WTC11 (cell line): Measurements from ENCODE around the gene COL5A1. TPM values are rescaled to one million over a fixed set of nuclear protein-coding genes. Genes with fewer than 3 reads are reported as not detected.

Experiments used
- ATAC-seq: fragments of 200-7000 bp; cut with Tn5 transposase; 2 replicates; pipeline ENCODE4 v1.10.0; 2021; ENCODE audit warnings: mild to moderate bottlenecking, moderate library complexity
- CTCF ChIA-PET: fragments of 300-600 bp; sonication (Branson Sonifier 250); formaldehyde crosslinking; loops from one replicate; lab custom pipeline; 2021; ENCODE audit warnings: antibody characterized with exemption; lab: Charles Lee
- POLR2A ChIA-PET: fragments of 350-600 bp; sonication (Branson Sonifier 250); formaldehyde crosslinking; loops from one replicate; lab custom pipeline; 2021; ENCODE audit warnings: antibody characterized with exemption; lab: Charles Lee
- DNase-seq: peaks from one replicate; pipeline ENCODE4 v3.0.0; 2021; ENCODE audit warnings: low spot score
- H3K27ac Mint-ChIP-seq: 2 replicates; pipeline ENCODE4 v1.8.0; 2021; ENCODE audit warnings: mixed read lengths
- H3K27me3 Mint-ChIP-seq: 2 replicates; pipeline ENCODE4 v1.8.0; 2021; ENCODE audit warnings: low read depth, mild to moderate bottlenecking, moderate library complexity, mixed read lengths
- H3K36me3 Mint-ChIP-seq: 2 replicates; pipeline ENCODE4 v1.8.0; 2021; ENCODE audit warnings: mixed read lengths
- H3K4me1 Mint-ChIP-seq: 2 replicates; pipeline ENCODE4 v1.8.0; 2022; ENCODE audit warnings: mixed read lengths
- H3K4me3 Mint-ChIP-seq: 2 replicates; pipeline ENCODE4 v1.8.0; 2021; ENCODE audit warnings: mild to moderate bottlenecking, moderate library complexity, mixed read lengths
- H3K9me3 Mint-ChIP-seq: 2 replicates; pipeline ENCODE4 v1.8.0; 2021; ENCODE audit warnings: mixed read lengths
- CTCF ChIP-seq: fragments of 200-600 bp; IDR thresholded peaks from 2 replicates; pipeline ENCODE4 v1.8.0; 2022; ENCODE audit warnings: antibody characterized with exemption
- E2F1 ChIP-seq: sonication (generic); formaldehyde crosslinking; IDR thresholded peaks from 2 replicates; pipeline ENCODE4 v1.8.0; 2022; ENCODE audit warnings: mild to moderate bottlenecking, missing genetic modification reagents
- E2F5 ChIP-seq: sonication (generic); formaldehyde crosslinking; IDR thresholded peaks from 2 replicates; pipeline ENCODE4 v1.8.1; 2022; ENCODE audit warnings: mild to moderate bottlenecking, moderate library complexity, missing genetic modification reagents
- ELF4 ChIP-seq: sonication (generic); formaldehyde crosslinking; IDR thresholded peaks from 2 replicates; pipeline ENCODE4 v1.8.1; 2022; ENCODE audit warnings: low read depth, mild to moderate bottlenecking, moderate library complexity, missing genetic modification reagents
- ESRRA ChIP-seq: sonication (generic); formaldehyde crosslinking; IDR thresholded peaks from 2 replicates; pipeline ENCODE4 v1.8.1; 2022; ENCODE audit warnings: mild to moderate bottlenecking, missing genetic modification reagents, borderline replicate concordance
- JAZF1 ChIP-seq: fragments of 250-450 bp; sonication (Bioruptor Pico); IDR thresholded peaks from 2 replicates; pipeline ENCODE4 v1.9.0; 2021; ENCODE audit warnings: moderate library complexity, mild to moderate bottlenecking, inconsistent platforms
- JUN ChIP-seq: sonication (generic); formaldehyde crosslinking; IDR thresholded peaks from 2 replicates; pipeline ENCODE4 v1.8.0; 2023; ENCODE audit warnings: mild to moderate bottlenecking, missing genetic modification reagents
- MAX ChIP-seq: sonication (generic); formaldehyde crosslinking; IDR thresholded peaks from 2 replicates; pipeline ENCODE4 v1.8.0; 2022; ENCODE audit warnings: mild to moderate bottlenecking, missing genetic modification reagents
- NFATC4 ChIP-seq: fragments of 250-450 bp; sonication (Bioruptor Pico); IDR thresholded peaks from 2 replicates; pipeline ENCODE4 v1.9.0; 2021; ENCODE audit warnings: mild to moderate bottlenecking
- RELA ChIP-seq: sonication (generic); formaldehyde crosslinking; IDR thresholded peaks from 2 replicates; pipeline ENCODE4 v1.8.1; 2022; ENCODE audit warnings: missing genetic modification reagents, mild to moderate bottlenecking, borderline replicate concordance
- SMAD3 ChIP-seq: sonication (generic); formaldehyde crosslinking; IDR thresholded peaks from 2 replicates; pipeline ENCODE4 v1.8.0; 2022; ENCODE audit warnings: missing genetic modification reagents, mild to moderate bottlenecking, borderline replicate concordance
- SMAD4 ChIP-seq: sonication (generic); formaldehyde crosslinking; IDR thresholded peaks from 2 replicates; pipeline ENCODE4 v1.8.0; 2022; ENCODE audit warnings: mild to moderate bottlenecking, missing genetic modification reagents
- STAT6 ChIP-seq: sonication (generic); formaldehyde crosslinking; conservative IDR thresholded peaks from 2 replicates; pipeline ENCODE4 v1.8.1; 2023; ENCODE audit warnings: mild to moderate bottlenecking, low read depth, missing genetic modification reagents, moderate library complexity
- TCF7 ChIP-seq: sonication (generic); formaldehyde crosslinking; IDR thresholded peaks from 2 replicates; pipeline ENCODE4 v1.8.0; 2022; ENCODE audit warnings: mild to moderate bottlenecking, low read depth, missing genetic modification reagents, moderate library complexity
- TEAD1 ChIP-seq: sonication (generic); formaldehyde crosslinking; IDR thresholded peaks from 2 replicates; pipeline ENCODE4 v1.8.0; 2022; ENCODE audit warnings: mild to moderate bottlenecking, missing genetic modification reagents
- ZNF138 ChIP-seq: sonication (generic); formaldehyde crosslinking; conservative IDR thresholded peaks from 2 replicates; pipeline ENCODE4 v1.8.1; 2022; ENCODE audit warnings: mild to moderate bottlenecking, moderate library complexity, missing genetic modification reagents
- ZNF219 ChIP-seq: sonication (generic); formaldehyde crosslinking; IDR thresholded peaks from 2 replicates; pipeline ENCODE4 v1.8.0; 2023; ENCODE audit warnings: missing genetic modification reagents, mild to moderate bottlenecking, borderline replicate concordance
- ZNF396 ChIP-seq: fragments of 250-450 bp; sonication (Bioruptor Pico); IDR thresholded peaks from 2 replicates; pipeline ENCODE4 v1.8.0; 2021; ENCODE audit warnings: mild to moderate bottlenecking, moderate library complexity, borderline replicate concordance
- ZNF416 ChIP-seq: fragments of 250-450 bp; sonication (Bioruptor Pico); IDR thresholded peaks from 2 replicates; pipeline ENCODE4 v1.9.0; 2021; ENCODE audit warnings: mild to moderate bottlenecking, inconsistent platforms
- ZNF671 ChIP-seq: fragments of 250-450 bp; sonication (Bioruptor Pico); IDR thresholded peaks from 2 replicates; pipeline ENCODE4 v1.8.0; 2021; ENCODE audit warnings: mild to moderate bottlenecking
- total RNA-seq: library from RNA; stranded (reverse); gene quantifications from 3 replicates; pipeline ENCODE4 v1.2.3, GENCODE V29; 2021
- TF ChIP-seq, protein P1 (sequence below): sonication (generic); formaldehyde crosslinking; IDR thresholded peaks from 2 replicates; pipeline ENCODE4 v1.8.1; 2022; ENCODE audit warnings: low read depth, mild to moderate bottlenecking, moderate library complexity, missing genetic modification reagents, borderline replicate concordance
- TF ChIP-seq, protein P2 (sequence below): sonication (generic); formaldehyde crosslinking; IDR thresholded peaks from 2 replicates; pipeline ENCODE4 v1.8.1; 2022; ENCODE audit warnings: missing genetic modification reagents, borderline replicate concordance

COL5A1 gene
- total RNA-seq, 1 experiment from 2014 or later, result 13.5 TPM

- TF ChIP-seq CTCF (no peak), NFATC4 (CRISPR knock-in tag) (no peak), ESRRA (no peak)
Measured at GRCh38 chr9:134720796-134721195, 79.2 kb downstream of the COL5A1 start (continued).

GRCh38 chr9:134721344-134721743 lies 79.7 kb downstream of the COL5A1 start:
- H3K4me3 Mint-ChIP-seq, result no peak overlapping the region
- no peaks in the 10 kb centered on the region for H3K9me3 Mint-ChIP-seq
- no peaks in the 10 kb centered on the region for H3K27me3 Mint-ChIP-seq
- no peaks in the 10 kb centered on the region for H3K36me3 Mint-ChIP-seq
- no peak overlapping the region for H3K27ac Mint-ChIP-seq
- no peak for DNase-seq
- ATAC-seq, result no peak
- no peak for TF ChIP-seq SMAD4 (CRISPR knock-in tag)
- no peak for TF ChIP-seq STAT6
- no peak for TF ChIP-seq JUN (CRISPR knock-in tag)
- no peak for TF ChIP-seq MAX (CRISPR knock-in tag)
- no peak for TF ChIP-seq ZNF138 (CRISPR knock-in tag)
- no peak for TF ChIP-seq ELF4 (CRISPR knock-in tag)
- TF ChIP-seq, protein P1, sequence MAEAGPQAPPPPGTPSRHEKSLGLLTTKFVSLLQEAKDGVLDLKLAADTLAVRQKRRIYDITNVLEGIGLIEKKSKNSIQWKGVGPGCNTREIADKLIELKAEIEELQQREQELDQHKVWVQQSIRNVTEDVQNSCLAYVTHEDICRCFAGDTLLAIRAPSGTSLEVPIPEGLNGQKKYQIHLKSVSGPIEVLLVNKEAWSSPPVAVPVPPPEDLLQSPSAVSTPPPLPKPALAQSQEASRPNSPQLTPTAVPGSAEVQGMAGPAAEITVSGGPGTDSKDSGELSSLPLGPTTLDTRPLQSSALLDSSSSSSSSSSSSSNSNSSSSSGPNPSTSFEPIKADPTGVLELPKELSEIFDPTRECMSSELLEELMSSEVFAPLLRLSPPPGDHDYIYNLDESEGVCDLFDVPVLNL (CRISPR knock-in tag), result no peak
- TF ChIP-seq TEAD1 (CRISPR knock-in tag), result no peak
- no peak for TF ChIP-seq SMAD3
- TF ChIP-seq TCF7 (CRISPR knock-in tag), result no peak
- no peak for TF ChIP-seq ZNF396 (CRISPR knock-in tag)
- TF ChIP-seq E2F5 (CRISPR knock-in tag), result no peak
- POLR2A ChIA-PET, result no interaction called here
- H3K4me1 Mint-ChIP-seq, result peaks cover 3% of the 10 kb centered on the region; the same call in 1 of the 2 replicates
- CTCF ChIA-PET, result no interaction called here

DNA sequence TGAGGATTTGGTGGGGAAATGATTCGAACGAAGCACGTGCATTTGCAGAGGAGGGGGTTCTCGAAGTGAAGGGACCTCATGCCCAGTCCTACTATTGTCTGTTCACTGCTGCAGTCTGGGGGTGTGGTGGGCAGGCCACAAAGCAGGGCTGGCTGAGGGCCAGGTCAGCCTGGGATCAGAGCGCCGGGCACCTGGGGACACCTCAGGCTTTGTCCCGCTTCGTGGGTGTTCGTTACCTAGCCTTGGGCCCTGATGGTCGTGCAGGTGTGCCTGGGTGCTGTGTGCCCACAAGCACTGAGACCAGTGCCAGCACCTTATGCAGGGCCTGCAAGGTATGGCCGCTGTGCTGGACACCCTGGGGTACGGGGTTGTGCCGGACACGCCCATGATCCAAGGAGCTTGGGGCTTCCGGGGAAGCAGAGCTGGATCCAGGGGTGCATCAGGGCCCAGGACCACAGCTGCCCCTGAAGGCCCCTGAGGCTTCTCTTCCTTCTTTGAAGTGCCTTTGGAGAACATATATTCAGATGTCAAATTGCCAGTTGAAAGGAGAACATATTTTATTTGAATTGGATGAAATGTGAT lies 80.6 kb downstream of the COL5A1 start:
- CTCF ChIA-PET, result no interaction called here
- TF ChIP-seq STAT6 (no peak), ZNF219 (no peak), RELA (CRISPR knock-in tag) (no peak), ZNF671 (CRISPR knock-in tag) (no peak), E2F1 (CRISPR knock-in tag) (no peak), ZNF416 (no peak), JAZF1 (CRISPR knock-in tag) (no peak)
- TF ChIP-seq, protein P2, sequence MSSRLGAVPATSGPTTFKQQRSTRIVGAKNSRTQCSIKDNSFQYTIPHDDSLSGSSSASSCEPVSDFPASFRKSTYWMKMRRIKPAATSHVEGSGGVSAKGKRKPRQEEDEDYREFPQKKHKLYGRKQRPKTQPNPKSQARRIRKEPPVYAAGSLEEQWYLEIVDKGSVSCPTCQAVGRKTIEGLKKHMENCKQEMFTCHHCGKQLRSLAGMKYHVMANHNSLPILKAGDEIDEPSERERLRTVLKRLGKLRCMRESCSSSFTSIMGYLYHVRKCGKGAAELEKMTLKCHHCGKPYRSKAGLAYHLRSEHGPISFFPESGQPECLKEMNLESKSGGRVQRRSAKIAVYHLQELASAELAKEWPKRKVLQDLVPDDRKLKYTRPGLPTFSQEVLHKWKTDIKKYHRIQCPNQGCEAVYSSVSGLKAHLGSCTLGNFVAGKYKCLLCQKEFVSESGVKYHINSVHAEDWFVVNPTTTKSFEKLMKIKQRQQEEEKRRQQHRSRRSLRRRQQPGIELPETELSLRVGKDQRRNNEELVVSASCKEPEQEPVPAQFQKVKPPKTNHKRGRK (CRISPR knock-in tag), result no peak

More for the DNA sequence above, 80.6 kb downstream of the COL5A1 start:
- H3K4me1 Mint-ChIP-seq, result peaks cover 3% of the 10 kb centered on the region; the same call in 1 of the 2 replicates
- ATAC-seq, result no peak
- H3K36me3 Mint-ChIP-seq, result no peaks in the 10 kb centered on the region
- H3K4me3 Mint-ChIP-seq, result no peak overlapping the region
- H3K27me3 Mint-ChIP-seq, result no peaks in the 10 kb centered on the region
- no peaks in the 10 kb centered on the region for H3K9me3 Mint-ChIP-seq
- POLR2A ChIA-PET, result no interaction called here
- peak overlapping the region; percentile 32; the same call in 1 of the 2 replicates for H3K27ac Mint-ChIP-seq
- no peak for DNase-seq
